ENCODE data around the gene DHH. TPM values are rescaled to one million over a fixed set of nuclear protein-coding genes. Genes with fewer than 3 reads are reported as not detected.

DHH gene
- total RNA-seq, 2 donors from 2014 or later, result 0.12 to 0.41 TPM

DNA sequence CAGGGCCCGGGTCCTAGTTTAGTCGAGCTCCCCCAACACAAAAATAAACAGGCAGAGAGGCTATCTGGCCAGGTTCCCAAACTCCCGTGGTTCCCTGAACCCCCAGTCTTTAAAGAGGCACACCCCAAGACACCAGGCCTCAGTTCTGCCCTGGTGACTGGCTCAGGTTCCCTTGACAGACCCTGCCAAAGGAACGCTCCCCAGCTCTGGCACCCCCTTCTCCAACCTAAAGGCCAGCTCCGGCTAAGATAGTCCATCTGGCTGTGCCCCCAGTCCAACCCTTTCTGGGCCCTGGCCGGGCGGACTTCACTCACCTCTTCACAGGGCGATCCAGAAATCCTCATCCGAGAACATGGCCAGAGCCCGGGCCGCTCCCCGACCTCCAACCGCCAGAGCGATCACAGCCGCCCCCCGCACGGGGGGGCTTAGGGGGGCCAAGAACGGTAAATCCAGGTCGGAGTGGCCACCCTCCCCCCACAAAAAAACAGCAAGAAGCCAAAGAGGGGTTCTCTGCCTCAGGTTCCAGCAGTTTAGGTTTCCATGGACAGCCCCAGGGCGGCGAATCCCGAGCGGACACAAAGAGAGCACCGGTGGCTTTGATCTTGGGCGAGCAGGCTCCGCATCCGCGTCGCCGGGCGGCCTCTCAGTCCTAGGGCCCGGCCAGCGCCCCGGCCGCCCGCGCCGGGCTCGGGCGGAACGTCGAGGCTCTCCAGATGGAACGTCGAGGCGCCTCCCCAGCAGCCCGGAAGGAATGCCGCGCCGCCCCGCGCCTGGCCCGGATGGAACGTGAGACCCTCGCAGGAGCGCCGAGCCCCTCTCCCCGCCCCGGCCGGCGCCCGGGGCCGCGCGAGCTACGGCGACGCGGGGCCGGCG, 35.1 kb downstream of the DHH start:
- DNase-seq, result peak; percentile 40 to 44
- peak overlapping the region; percentile 83 for H3K27ac Mint-ChIP-seq
- peak; percentile 29 to 34 for ATAC-seq (replicated peaks in 1 of 2)
- H3K27me3 Mint-ChIP-seq (ENCODE audit: low read depth), result no peaks in the 10 kb centered on the region
- no peaks in the 10 kb centered on the region for H3K9me3 Mint-ChIP-seq
- peaks cover 1 to 7% of the 10 kb centered on the region in 2 donors for H3K36me3 Mint-ChIP-seq (ENCODE audit: insufficient read depth in 2 of 2)
- H3K4me3 Mint-ChIP-seq, result peak overlapping the region; percentile 95 to 98
- H3K4me1 Mint-ChIP-seq (ENCODE audit: low read depth), result peaks cover 63% of the 10 kb centered on the region

DNA sequence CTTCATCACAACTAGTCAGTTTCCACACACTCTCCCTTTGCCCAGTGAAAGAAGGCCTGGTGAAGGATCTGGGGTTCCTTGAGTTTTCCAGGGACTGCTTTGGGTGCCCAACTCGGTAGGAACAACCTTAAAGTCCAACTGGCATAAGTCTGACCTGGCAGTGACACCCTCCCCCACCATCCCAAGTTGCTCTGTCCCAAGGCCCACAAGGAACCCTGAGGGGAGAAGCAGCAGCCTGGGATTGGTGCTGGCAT, 35.6 kb downstream of the DHH start:
- Mint-ChIP-seq H3K27me3 (ENCODE audit: low read depth) (no peaks in the 10 kb centered on the region), H3K27ac (peak overlapping the region; percentile 83), H3K9me3 (no peaks in the 10 kb centered on the region), H3K4me1 (ENCODE audit: low read depth) (peaks cover 65% of the 10 kb centered on the region), H3K36me3 (ENCODE audit: insufficient read depth in 2 of 2) (peaks cover under 1 to 6% of the 10 kb centered on the region in 2 donors), H3K4me3 (peak overlapping the region; percentile 95 to 98)
- no peak for ATAC-seq (replicated peaks in 1 of 2)
- DNase-seq, result no peak

DNA sequence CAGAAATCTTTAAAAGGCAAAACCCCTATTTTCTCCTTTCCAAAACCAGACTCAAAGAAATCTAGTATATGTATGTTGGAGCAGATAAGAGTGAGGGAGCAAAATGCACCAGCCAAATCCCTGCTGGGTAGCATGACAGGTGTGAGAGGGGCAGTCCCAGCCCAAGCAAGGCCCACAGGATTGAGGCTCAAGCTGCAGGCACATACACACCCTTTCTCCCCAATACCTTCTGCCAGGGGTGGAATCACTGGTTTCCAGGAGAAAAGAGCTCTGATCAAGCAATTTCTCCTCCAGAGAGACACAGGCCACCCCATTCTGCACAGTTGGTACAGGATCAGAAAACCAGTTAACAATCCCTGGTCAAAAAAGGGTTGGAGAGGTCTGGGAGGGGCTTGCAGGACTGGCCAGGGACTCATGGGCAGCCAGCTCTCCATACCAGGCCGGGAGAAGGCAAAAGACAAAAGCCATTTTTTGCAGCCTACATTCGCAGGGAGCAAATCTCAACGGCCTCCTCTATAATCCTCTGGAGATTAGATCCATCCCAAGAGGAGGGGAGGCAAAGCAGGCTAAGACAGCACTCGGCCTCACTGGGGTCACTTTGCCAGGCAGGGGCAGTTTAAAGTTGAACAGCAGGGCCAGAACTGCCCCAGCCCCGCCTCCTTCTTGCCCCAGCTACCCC, 36.1 kb downstream of the DHH start:
- no peaks in the 10 kb centered on the region for H3K27me3 Mint-ChIP-seq (ENCODE audit: low read depth)
- no peak for DNase-seq
- H3K27ac Mint-ChIP-seq, result peak overlapping the region; percentile 83

DNA sequence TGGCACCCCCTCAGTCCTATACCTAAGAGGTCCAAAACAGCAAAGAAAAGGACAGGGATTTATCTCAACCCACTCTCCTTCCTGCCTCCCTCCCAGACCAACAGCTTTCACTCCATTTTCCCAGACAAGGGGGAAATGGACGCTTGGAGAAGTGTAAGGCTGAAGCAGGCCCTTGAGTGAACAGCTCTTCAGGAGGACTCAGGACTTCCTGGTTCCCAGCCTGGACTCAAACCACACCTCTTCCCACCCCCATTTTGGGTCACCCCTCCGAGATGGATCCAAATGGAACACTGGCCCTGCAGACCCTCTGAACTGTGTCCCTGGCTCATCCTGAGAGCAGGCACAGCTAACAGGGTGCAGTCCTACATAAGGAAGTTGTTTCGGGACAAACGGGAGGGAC, 36.7 kb downstream of the DHH start:
- Mint-ChIP-seq H3K4me3 (peak overlapping the region; percentile 95 to 98), H3K9me3 (no peaks in the 10 kb centered on the region), H3K4me1 (ENCODE audit: low read depth) (peaks cover 60% of the 10 kb centered on the region), H3K27ac (peak overlapping the region; percentile 70), H3K27me3 (ENCODE audit: low read depth) (no peaks in the 10 kb centered on the region), H3K36me3 (ENCODE audit: insufficient read depth in 2 of 2) (peaks cover 4 to 8% of the 10 kb centered on the region in 2 donors)
- DNase-seq (no peak), ATAC-seq (replicated peaks in 1 of 2) (no peak)

More for the DNA sequence above, 36.1 kb downstream of the DHH start:
- Mint-ChIP-seq H3K36me3 (ENCODE audit: insufficient read depth in 2 of 2) (peaks cover under 1 to 5% of the 10 kb centered on the region in 2 donors), H3K9me3 (no peaks in the 10 kb centered on the region), H3K4me1 (ENCODE audit: low read depth) (peaks cover 60% of the 10 kb centered on the region), H3K4me3 (peak overlapping the region; percentile 95 to 98)
- ATAC-seq (replicated peaks in 1 of 2), result no peak

DNA sequence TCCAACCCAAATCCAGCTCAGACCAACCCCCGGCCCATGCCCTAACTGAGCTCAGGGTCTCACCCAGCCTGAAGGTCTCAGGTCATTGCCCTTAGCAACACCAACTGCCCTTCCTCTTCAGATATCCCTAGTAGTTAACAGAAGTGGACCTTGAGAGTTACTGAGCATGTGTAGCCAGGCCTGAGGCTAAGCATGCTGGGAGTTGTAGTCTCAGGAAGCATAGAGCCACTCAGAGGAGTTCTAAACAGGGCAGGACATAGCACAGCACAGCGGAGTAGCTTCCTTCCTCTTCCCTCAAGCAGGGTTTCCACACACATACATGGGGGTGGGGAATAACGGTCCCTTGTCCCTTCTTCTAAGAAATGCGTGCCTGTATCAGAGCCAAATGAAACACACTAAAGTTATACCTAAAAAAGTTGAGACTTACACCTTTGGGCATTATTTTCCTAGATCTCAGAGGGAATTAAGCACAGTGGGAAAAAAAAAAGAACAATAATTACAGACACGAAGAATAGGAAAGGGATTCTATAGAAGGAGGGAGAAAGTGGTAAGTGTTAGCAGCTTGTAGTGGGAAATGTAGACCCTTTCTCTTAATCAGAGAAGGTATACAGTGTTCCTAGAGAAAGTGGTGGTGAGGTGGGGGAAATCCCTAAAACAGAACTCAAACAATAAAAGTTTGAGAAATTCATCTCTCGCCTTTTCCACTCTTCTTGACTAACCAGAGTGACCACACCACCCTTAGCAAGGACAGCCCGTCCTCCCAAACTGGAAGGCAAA, 38.4 kb downstream of the DHH start:
- H3K9me3 Mint-ChIP-seq, result no peaks in the 10 kb centered on the region
- H3K36me3 Mint-ChIP-seq (ENCODE audit: insufficient read depth in 2 of 2), result peaks cover 11 to 21% of the 10 kb centered on the region in 2 donors
- ATAC-seq (replicated peaks in 1 of 2) (peak; percentile 55 to 58), DNase-seq (peak; percentile 44 to 47)
- peaks cover 55% of the 10 kb centered on the region for H3K4me1 Mint-ChIP-seq (ENCODE audit: low read depth)
- H3K27ac Mint-ChIP-seq, result peak overlapping the region; percentile 79
- H3K4me3 Mint-ChIP-seq, result peak overlapping the region; percentile 95 to 98
- H3K27me3 Mint-ChIP-seq (ENCODE audit: low read depth), result no peaks in the 10 kb centered on the region

DNA sequence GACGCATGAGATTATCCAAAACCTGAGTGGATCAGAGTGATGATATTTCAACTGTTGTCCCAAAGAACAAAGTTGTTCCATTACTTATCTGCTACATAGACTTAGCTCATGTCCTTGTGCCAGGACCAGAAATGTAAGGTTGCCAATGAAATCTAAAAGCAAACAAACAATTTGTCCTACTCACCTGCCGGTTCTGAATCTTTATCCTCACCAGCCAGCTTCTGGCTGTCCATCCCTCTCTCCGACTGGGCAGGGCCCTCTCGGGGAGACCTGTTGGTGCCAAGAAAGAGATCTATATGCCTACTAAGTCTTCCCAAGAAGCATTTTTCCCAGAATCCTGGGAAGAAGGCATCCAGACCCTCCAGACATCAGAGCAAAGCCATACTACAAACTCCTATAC, 39.5 kb downstream of the DHH start:
- peaks cover 51% of the 10 kb centered on the region for H3K4me1 Mint-ChIP-seq (ENCODE audit: low read depth)
- H3K9me3 Mint-ChIP-seq, result no peaks in the 10 kb centered on the region
- H3K27me3 Mint-ChIP-seq (ENCODE audit: low read depth), result no peaks in the 10 kb centered on the region
- no peak overlapping the region for H3K27ac Mint-ChIP-seq
- ATAC-seq (replicated peaks in 1 of 2), result no peak
- H3K36me3 Mint-ChIP-seq (ENCODE audit: insufficient read depth in 2 of 2), result peaks cover 14 to 25% of the 10 kb centered on the region in 2 donors
- DNase-seq, result no peak
- H3K4me3 Mint-ChIP-seq, result no peak overlapping the region

DNA sequence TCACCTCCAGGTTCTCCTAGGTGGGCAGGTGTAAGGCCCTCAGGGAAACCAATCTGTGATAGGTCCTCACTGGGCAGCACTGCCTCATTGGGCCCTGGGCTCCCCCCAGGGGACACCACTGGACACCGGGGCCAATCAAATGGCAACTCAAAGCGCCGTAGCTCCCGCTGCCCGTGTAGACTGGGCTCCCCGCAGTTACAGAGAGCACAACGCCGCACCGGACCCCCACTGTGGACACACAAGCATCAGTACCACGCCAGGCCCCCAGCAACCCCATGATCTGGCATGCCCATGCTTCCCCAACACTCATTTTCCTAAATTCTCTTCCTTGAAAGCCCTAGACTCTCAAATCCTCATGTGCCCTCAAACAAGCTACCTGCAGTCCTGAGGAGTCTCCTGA, 40.1 kb downstream of the DHH start:
- DNase-seq, result no peak
- no peaks in the 10 kb centered on the region for H3K9me3 Mint-ChIP-seq
- no peak for ATAC-seq (replicated peaks in 1 of 2)
- H3K36me3 Mint-ChIP-seq (ENCODE audit: insufficient read depth in 2 of 2), result peaks cover 14 to 25% of the 10 kb centered on the region in 2 donors
- H3K4me3 Mint-ChIP-seq, result no peak overlapping the region
- peaks cover 51% of the 10 kb centered on the region for H3K4me1 Mint-ChIP-seq (ENCODE audit: low read depth)
- H3K27ac Mint-ChIP-seq, result no peak overlapping the region
- no peaks in the 10 kb centered on the region for H3K27me3 Mint-ChIP-seq (ENCODE audit: low read depth)

DNA sequence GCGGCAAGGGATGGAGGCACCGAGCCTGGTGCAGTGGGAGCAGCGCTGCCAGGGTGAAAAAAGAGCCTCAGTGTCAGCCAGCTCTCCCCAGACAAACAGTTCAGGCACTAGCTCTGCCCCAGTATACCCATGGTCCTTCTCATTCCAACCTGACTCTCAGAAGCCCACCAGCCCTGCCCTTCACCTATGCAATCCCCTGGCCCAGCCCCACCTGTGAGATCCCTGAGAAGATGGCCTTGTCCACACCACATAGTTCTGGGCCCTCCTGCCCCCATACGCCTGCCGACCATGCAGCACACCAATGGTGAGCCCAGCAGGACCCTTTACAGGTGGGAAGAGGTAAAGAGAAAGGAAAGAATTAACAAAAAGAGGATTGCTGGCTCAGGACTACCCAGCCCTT, 40.5 kb downstream of the DHH start:
- Mint-ChIP-seq H3K4me1 (ENCODE audit: low read depth) (peaks cover 51% of the 10 kb centered on the region), H3K27me3 (ENCODE audit: low read depth) (no peaks in the 10 kb centered on the region), H3K9me3 (no peaks in the 10 kb centered on the region), H3K27ac (no peak overlapping the region), H3K4me3 (no peak overlapping the region), H3K36me3 (ENCODE audit: insufficient read depth in 2 of 2) (peaks cover 15 to 25% of the 10 kb centered on the region in 2 donors)
- DNase-seq (no peak), ATAC-seq (replicated peaks in 1 of 2) (no peak)

DNA sequence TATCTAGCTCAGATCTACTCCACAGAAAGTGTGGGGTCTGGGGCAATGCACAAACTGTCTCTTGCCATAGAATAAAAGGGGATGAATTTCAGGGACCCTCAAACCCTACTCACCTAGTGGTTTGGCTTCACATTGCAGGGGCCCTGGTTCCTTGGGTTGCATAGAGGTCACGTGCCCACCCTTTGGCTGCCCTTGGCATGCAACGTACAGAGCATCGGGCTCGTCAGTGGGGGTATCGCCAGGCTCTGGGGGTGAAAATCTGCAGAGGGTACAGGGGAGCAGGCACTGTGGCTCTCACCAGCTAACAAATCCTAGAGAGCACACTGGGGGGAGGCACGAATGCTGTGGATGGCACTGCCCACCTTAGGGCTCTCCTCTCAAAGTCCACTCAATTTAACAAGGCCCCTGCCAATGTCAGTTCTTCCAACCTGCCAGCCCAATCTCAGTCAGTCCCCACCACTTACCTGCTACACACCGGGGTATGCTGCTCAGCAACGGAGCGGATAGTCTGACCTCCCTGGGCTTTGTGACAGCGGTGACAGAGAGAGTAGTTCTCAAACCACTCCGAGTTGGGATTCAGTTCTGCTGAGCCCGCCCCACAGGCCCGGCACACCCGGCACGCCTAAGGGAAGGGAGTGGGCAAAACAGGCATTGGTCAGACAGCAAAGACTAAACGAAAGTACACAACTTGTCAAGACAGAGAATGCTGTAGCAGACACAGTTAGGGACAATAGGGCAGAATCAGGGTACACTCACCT, 42.0 kb downstream of the DHH start:
- Mint-ChIP-seq H3K9me3 (no peaks in the 10 kb centered on the region), H3K4me3 (no peak overlapping the region), H3K27ac (no peak overlapping the region), H3K4me1 (ENCODE audit: low read depth) (peaks cover 36% of the 10 kb centered on the region), H3K36me3 (ENCODE audit: insufficient read depth in 2 of 2) (peaks cover 21 to 27% of the 10 kb centered on the region in 2 donors), H3K27me3 (ENCODE audit: low read depth) (no peaks in the 10 kb centered on the region)
- ATAC-seq (replicated peaks in 1 of 2) (no peak), DNase-seq (no peak)

DNA sequence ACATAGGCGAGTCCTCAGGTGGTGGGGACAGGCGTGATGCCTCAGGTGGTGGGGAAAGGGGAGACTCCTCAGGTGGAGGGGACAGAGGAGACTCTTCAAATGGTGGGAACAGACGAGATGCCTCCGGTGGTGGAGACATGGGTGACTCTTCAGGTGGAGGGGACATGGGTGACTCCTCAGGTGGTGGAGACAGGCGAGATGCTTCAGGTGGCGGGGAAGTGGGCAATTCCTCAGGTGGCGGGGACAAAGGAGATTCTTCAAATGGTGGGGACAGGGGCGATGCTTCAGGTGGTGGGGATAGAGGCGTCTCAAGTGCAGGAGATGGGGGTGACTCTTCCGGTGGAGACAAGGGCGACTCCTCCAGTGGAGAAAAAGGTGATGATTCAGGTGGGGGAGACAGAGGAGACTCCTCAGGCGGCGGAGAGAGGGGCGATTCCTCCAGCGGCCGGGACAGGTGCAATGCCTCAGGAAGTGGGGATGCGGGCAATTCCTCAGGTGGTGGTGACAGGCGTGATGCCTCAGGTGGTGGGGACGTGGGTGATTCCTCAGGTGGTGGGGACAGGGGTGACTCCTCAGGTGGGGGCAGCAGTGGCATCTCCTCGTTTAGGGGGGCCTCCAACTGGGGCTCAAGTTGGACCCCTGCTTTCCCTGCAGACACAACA, 42.7 kb downstream of the DHH start:
- ATAC-seq (replicated peaks in 1 of 2) (no peak), DNase-seq (no peak)
- Mint-ChIP-seq H3K36me3 (ENCODE audit: insufficient read depth in 2 of 2) (peaks cover 21 to 28% of the 10 kb centered on the region in 2 donors), H3K9me3 (no peaks in the 10 kb centered on the region), H3K27ac (no peak overlapping the region), H3K4me1 (ENCODE audit: low read depth) (peaks cover 29% of the 10 kb centered on the region), H3K27me3 (ENCODE audit: low read depth) (no peaks in the 10 kb centered on the region), H3K4me3 (no peak overlapping the region)

DNA sequence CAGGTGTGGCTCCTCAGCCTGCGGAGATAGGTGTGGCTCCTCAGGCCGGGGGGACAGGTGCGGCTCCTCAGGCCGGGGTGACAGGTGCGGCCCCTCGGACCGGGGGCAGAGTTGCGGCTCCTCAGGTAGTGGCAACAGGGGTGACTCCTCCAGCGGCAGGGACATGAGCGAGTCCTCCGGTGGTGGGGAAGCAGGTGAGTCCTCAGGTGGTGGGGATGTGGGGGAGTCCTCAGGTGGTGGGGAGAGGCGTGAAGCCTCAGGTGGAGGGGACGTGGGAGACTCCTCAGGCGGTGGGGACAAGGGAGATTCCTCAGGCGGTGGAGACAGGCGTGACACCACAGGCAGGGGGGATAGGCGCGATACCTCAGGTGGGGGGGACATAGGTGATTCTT, 43.2 kb downstream of the DHH start:
- ATAC-seq (replicated peaks in 1 of 2), result no peak
- peaks cover 23 to 28% of the 10 kb centered on the region in 2 donors for H3K36me3 Mint-ChIP-seq (ENCODE audit: insufficient read depth in 2 of 2)
- H3K27ac Mint-ChIP-seq, result no peak overlapping the region
- H3K4me3 Mint-ChIP-seq, result no peak overlapping the region
- H3K27me3 Mint-ChIP-seq (ENCODE audit: low read depth), result no peaks in the 10 kb centered on the region
- DNase-seq, result no peak
- no peaks in the 10 kb centered on the region for H3K9me3 Mint-ChIP-seq
- peaks cover 23% of the 10 kb centered on the region for H3K4me1 Mint-ChIP-seq (ENCODE audit: low read depth)

Measured in activated T-cell treated with anti-CD3 and anti-CD28 coated beads, Interleukin-2, amount 50 U/mL, for 72 hours (primary cell).